GM18517 (cell line): Measurements from ENCODE around the gene TSPAN13.

Experiments used
- ATAC-seq: cut with Tn5 transposase; IDR thresholded peaks from one replicate; pipeline ENCODE4 v1.9.1; 2021; ENCODE audit warnings: mild to moderate bottlenecking, moderate library complexity; ENCODE audit not compliant: unreplicated experiment

Gene TSPAN13

GRCh38 chr7:16810573-16810972, 57.0 kb downstream of the TSPAN13 start:
- ATAC-seq = no peak

- no peak for ATAC-seq
These were observed 58.0 kb downstream of the TSPAN13 start for GRCh38 chr7:16811551-16811950.

GRCh38 chr7:16812542-16813231, 59.1 kb downstream of the TSPAN13 start:
- ATAC-seq = no peak

GRCh38 chr7:16813232-16813616, 59.7 kb downstream of the TSPAN13 start:
- no peak for ATAC-seq

GRCh38 chr7:16815001-16815400, 61.4 kb downstream of the TSPAN13 start:
- ATAC-seq = no peak

GRCh38 chr7:16816824-16817223, 63.3 kb downstream of the TSPAN13 start:
- ATAC-seq = no peak

- no peak for ATAC-seq
These were observed 64.0 kb downstream of the TSPAN13 start for GRCh38 chr7:16817536-16817935.

GRCh38 chr7:16818732-16819131, 65.2 kb downstream of the TSPAN13 start:
- no peak for ATAC-seq

- ATAC-seq = no peak
These were observed 68.5 kb downstream of the TSPAN13 start for GRCh38 chr7:16822029-16822428.

- no peak for ATAC-seq
These were observed 72.5 kb downstream of the TSPAN13 start for GRCh38 chr7:16826060-16826459.

- no peak for ATAC-seq
These were observed 79.8 kb downstream of the TSPAN13 start for GRCh38 chr7:16833373-16833772.
